GM23248 (cell line): ENCODE results near the gene BCL2. TPM values are rescaled to one million over a fixed set of nuclear protein-coding genes. Genes with fewer than 3 reads are reported as not detected.

Experiments used
- DNase-seq: peaks from one replicate; pipeline ENCODE4 v3.0.0-alpha.2; 2015
- H2AFZ ChIP-seq: fragments of 200-600 bp; sonication (generic); 2 replicates; pipeline ENCODE4 v1.6.1; 2016; ENCODE audit warnings: antibody characterized with exemption
- H3F3A ChIP-seq: fragments of 200-600 bp; sonication (generic); 2 replicates; pipeline ENCODE4 v1.6.1; 2016; ENCODE audit warnings: mild to moderate bottlenecking, antibody characterized with exemption, mixed run types; ENCODE audit not compliant: insufficient read depth
- H3K27ac ChIP-seq: fragments of 200-600 bp; sonication (generic); 2 replicates; pipeline ENCODE4 v1.5.1; 2016; ENCODE audit warnings: mild to moderate bottlenecking
- H3K27me3 ChIP-seq: fragments of 200-600 bp; sonication (generic); replicated peaks from 2 replicates; pipeline ENCODE4 v1.6.1; 2016; ENCODE audit warnings: mild to moderate bottlenecking; ENCODE audit not compliant: insufficient read depth
- H3K36me3 ChIP-seq: fragments of 200-600 bp; sonication (generic); 2 replicates; pipeline ENCODE4 v1.6.1; 2016; ENCODE audit warnings: low read depth, mild to moderate bottlenecking
- H3K4me1 ChIP-seq: fragments of 200-600 bp; sonication (generic); 2 replicates; pipeline ENCODE4 v1.6.1; 2016; ENCODE audit warnings: mild to moderate bottlenecking; ENCODE audit not compliant: insufficient read depth
- H3K4me2 ChIP-seq: fragments of 200-600 bp; sonication (generic); one replicate; pipeline ENCODE4 v1.6.1; 2016; ENCODE audit warnings: mild to moderate bottlenecking; ENCODE audit not compliant: unreplicated experiment
- H3K4me3 ChIP-seq: fragments of 200-600 bp; sonication (generic); 2 replicates; pipeline ENCODE4 v1.5.1; 2016; ENCODE audit warnings: mild to moderate bottlenecking
- H3K79me2 ChIP-seq: fragments of 200-600 bp; sonication (generic); 2 replicates; pipeline ENCODE4 v1.6.1; 2016; ENCODE audit warnings: mild to moderate bottlenecking; ENCODE audit not compliant: insufficient read depth
- H3K9ac ChIP-seq: fragments of 200-600 bp; sonication (generic); 2 replicates; pipeline ENCODE4 v1.6.1; 2016; ENCODE audit warnings: mild to moderate bottlenecking
- H3K9me2 ChIP-seq: fragments of 200-600 bp; sonication (generic); 2 replicates; pipeline ENCODE4 v1.6.1; 2016; ENCODE audit warnings: mixed run types, mild to moderate bottlenecking, moderate library complexity; ENCODE audit not compliant: insufficient read depth
- H3K9me3 ChIP-seq: fragments of 200-600 bp; sonication (generic); one replicate; pipeline ENCODE4 v1.6.1; 2017; ENCODE audit warnings: low read depth
- H4K20me1 ChIP-seq: fragments of 200-600 bp; sonication (generic); 2 replicates; pipeline ENCODE4 v1.6.0; 2016; ENCODE audit not compliant: insufficient read depth
- EZH2 ChIP-seq: fragments of 200-600 bp; sonication (generic); IDR thresholded peaks from 2 replicates; pipeline ENCODE4 v1.6.1; 2018; ENCODE audit warnings: antibody characterized with exemption, mild to moderate bottlenecking; ENCODE audit not compliant: insufficient read depth, poor library complexity, severe bottlenecking
- EZH2phosphoT487 ChIP-seq: fragments of 200-600 bp; sonication (generic); IDR thresholded peaks from 2 replicates; pipeline ENCODE4 v1.6.1; 2018; ENCODE audit warnings: antibody characterized with exemption, moderate library complexity, mild to moderate bottlenecking, low read depth; ENCODE audit not compliant: insufficient read depth
- WGBS, 2 experiments: methylation state at CpG; one replicate each; pipeline ENCODE4 v1.1.6; 2015 to 2017; ENCODE audit warnings: low lambda C conversion rate in 2 of 2, low coverage in 1 of 2; ENCODE audit errors: missing lambda C conversion rate in 2 of 2; 5-methylcytosine and 5-hydroxymethylcytosine counted together
- in situ Hi-C: fragments of 300-500 bp; cut with MboI; formaldehyde crosslinking; loops from 2 replicates; pipeline ENCODE4 v1.15.0; 2020
- polyA plus RNA-seq: library from polyadenylated mRNA; unstranded; fragments of >200 nt; fragmentation: Nextera tagmentation; extraction: Ambion mirVana; gene quantifications from 2 replicates; pipeline ENCODE4 v1.2.1, GENCODE V29; 2016
- total RNA-seq: library from RNA; depleted of rRNA; stranded (reverse); fragments of >200 nt; shearing (Covaris generic); gene quantifications from 2 replicates; pipeline ENCODE4 v1.2.3, GENCODE V29; 2014

Gene BCL2
- total and polyA plus RNA-seq, 2 experiments from 2014 or later = 0.30 to 1.5 TPM

- no peak for TF ChIP-seq EZH2
- TF ChIP-seq EZH2phosphoT487 = no peak
- Histone ChIP-seq H3K4me1 (no peaks in the 10 kb centered on the region), H3K4me3 (no peak overlapping the region), H3K36me3 (no peaks in the 10 kb centered on the region), H3K79me2 (no peaks in the 10 kb centered on the region), H3K27ac (no peak overlapping the region), H3K4me2 (no peak overlapping the region), H3K27me3 (0 out of 2 replicates have a peak, but pooled peaks cover 7% of the 10 kb centered on the region), H4K20me1 (no peaks in the 10 kb centered on the region), H3K9ac (no peak overlapping the region), H3F3A (no peaks in the 10 kb centered on the region), H3K9me3 (no peaks in the 10 kb centered on the region), H2AFZ (no peak overlapping the region), H3K9me2 (no peaks in the 10 kb centered on the region)
- WGBS, 2 experiments = 53 to 68% methylated on average over 4 of the region's 4 CpGs
- no peak for DNase-seq
- in situ Hi-C loops = no loop called here
These were observed 209.8 kb downstream of the BCL2 start for GRCh38 chr18:63109802-63110201.

GRCh38 chr18:63109022-63109421 lies 210.5 kb downstream of the BCL2 start:
- Histone ChIP-seq H3F3A (no peaks in the 10 kb centered on the region), H3K9me3 (no peaks in the 10 kb centered on the region), H3K4me1 (no peaks in the 10 kb centered on the region), H3K79me2 (no peaks in the 10 kb centered on the region), H3K27ac (no peak overlapping the region), H3K4me3 (no peak overlapping the region), H3K27me3 (0 out of 2 replicates have a peak, but pooled peaks cover 1% of the 10 kb centered on the region), H3K4me2 (no peak overlapping the region), H3K36me3 (no peaks in the 10 kb centered on the region), H3K9ac (no peak overlapping the region), H3K9me2 (no peaks in the 10 kb centered on the region), H4K20me1 (no peaks in the 10 kb centered on the region), H2AFZ (no peak overlapping the region)
- TF ChIP-seq EZH2phosphoT487 = no peak
- TF ChIP-seq EZH2 = no peak
- DNase-seq = no peak
- 55 to 56% methylated on average over 5 of the region's 5 CpGs for WGBS, 2 experiments
- in situ Hi-C loops = no loop called here

GRCh38 chr18:63107931-63108330 lies 211.6 kb downstream of the BCL2 start:
- no peak overlapping the region for H2AFZ ChIP-seq

GRCh38 chr18:63107171-63107845 lies 212.3 kb downstream of the BCL2 start:
- Histone ChIP-seq H3K4me3 (no peak overlapping the region), H3K27me3 (no peaks in the 10 kb centered on the region), H3K9me2 (no peaks in the 10 kb centered on the region), H2AFZ (no peak overlapping the region), H3K79me2 (no peaks in the 10 kb centered on the region), H3K36me3 (no peaks in the 10 kb centered on the region), H4K20me1 (no peaks in the 10 kb centered on the region), H3F3A (no peaks in the 10 kb centered on the region), H3K9me3 (no peaks in the 10 kb centered on the region), H3K9ac (no peak overlapping the region), H3K27ac (no peak overlapping the region), H3K4me2 (no peak overlapping the region), H3K4me1 (no peaks in the 10 kb centered on the region)
- 49 to 50% methylated on average over 6 of the region's 6 CpGs for WGBS, 2 experiments
- no peak for DNase-seq
- TF ChIP-seq EZH2phosphoT487 (no peak), EZH2 (no peak)
- in situ Hi-C loops = no loop called here

More at GRCh38 chr18:63107931-63108330, 211.6 kb downstream of the BCL2 start:
- Histone ChIP-seq H3K9ac (no peak overlapping the region), H3K9me2 (no peaks in the 10 kb centered on the region), H3K4me3 (no peak overlapping the region), H4K20me1 (no peaks in the 10 kb centered on the region), H3F3A (no peaks in the 10 kb centered on the region), H3K4me1 (no peaks in the 10 kb centered on the region), H3K9me3 (no peaks in the 10 kb centered on the region), H3K36me3 (no peaks in the 10 kb centered on the region), H3K27me3 (no peaks in the 10 kb centered on the region), H3K4me2 (no peak overlapping the region), H3K27ac (no peak overlapping the region), H3K79me2 (no peaks in the 10 kb centered on the region)
- DNase-seq = no peak
- TF ChIP-seq EZH2 (no peak), EZH2phosphoT487 (no peak)
- in situ Hi-C loops = no loop called here
- 85 to 86% methylated on average over 7 of the region's 7 CpGs for WGBS, 2 experiments
